Measurements from ENCODE around the gene PPP1R13L. TPM values are rescaled to one million over a fixed set of nuclear protein-coding genes. Genes with fewer than 3 reads are reported as not detected.

PPP1R13L gene, protein sequence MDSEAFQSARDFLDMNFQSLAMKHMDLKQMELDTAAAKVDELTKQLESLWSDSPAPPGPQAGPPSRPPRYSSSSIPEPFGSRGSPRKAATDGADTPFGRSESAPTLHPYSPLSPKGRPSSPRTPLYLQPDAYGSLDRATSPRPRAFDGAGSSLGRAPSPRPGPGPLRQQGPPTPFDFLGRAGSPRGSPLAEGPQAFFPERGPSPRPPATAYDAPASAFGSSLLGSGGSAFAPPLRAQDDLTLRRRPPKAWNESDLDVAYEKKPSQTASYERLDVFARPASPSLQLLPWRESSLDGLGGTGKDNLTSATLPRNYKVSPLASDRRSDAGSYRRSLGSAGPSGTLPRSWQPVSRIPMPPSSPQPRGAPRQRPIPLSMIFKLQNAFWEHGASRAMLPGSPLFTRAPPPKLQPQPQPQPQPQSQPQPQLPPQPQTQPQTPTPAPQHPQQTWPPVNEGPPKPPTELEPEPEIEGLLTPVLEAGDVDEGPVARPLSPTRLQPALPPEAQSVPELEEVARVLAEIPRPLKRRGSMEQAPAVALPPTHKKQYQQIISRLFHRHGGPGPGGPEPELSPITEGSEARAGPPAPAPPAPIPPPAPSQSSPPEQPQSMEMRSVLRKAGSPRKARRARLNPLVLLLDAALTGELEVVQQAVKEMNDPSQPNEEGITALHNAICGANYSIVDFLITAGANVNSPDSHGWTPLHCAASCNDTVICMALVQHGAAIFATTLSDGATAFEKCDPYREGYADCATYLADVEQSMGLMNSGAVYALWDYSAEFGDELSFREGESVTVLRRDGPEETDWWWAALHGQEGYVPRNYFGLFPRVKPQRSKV
- 10 to 100 TPM; 22.8 to 42.7 (median 27.6) TPM for total RNA-seq
- 10 to 100 TPM; 50.5 to 54.4 TPM for polyA plus RNA-seq

DNA sequence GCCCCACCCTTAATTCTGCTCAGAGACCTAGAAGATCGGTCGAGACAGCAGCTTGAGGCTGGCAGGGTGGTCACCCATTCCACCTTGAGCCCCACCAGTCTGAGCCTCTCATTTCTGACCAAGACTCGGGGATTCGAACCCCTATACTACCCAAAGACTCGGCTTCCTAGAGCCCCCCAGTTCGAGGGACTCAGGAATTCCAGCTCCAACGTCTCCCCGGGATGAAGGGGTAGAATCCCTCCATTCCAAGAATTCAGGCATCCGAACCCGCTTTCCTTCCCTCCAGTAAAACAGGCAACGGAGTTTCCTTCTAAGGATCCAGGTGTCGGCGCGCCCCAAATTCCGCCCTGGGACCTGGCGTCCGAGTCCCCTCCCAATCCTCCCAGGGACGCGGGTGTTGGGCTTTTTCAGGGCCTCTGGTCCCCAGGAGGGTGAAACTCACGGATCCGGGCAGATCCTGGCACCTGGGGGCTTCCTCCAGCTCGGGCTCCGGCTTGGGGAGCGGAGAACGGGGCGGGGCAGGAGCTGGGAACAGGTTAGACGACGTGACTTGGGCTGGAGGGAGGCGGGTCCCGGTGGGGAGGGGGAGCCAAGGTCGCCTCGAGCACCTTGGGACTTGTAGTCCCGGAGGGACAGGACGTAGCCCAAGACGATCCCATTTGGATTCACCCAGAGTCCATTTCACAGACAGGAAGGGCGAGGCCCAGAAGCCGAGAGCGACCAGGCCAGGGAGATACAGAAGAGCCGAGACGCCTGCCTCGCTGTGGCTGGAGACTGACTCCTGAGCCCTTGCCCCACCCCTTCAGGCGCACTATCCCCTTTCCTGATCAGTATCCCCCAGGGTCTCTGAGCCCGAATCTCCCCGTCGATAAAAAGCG is at the start of gene PPP1R13L:
TSS of gene PPP1R13L (minus strand) at position 513 of the 878 bp plus-strand sequence. CDS start 6,751 bp downstream, outside the sequence.
- intact Hi-C loops (cut with DNase I): no loop called here
- TF ChIP-seq, protein P1, sequence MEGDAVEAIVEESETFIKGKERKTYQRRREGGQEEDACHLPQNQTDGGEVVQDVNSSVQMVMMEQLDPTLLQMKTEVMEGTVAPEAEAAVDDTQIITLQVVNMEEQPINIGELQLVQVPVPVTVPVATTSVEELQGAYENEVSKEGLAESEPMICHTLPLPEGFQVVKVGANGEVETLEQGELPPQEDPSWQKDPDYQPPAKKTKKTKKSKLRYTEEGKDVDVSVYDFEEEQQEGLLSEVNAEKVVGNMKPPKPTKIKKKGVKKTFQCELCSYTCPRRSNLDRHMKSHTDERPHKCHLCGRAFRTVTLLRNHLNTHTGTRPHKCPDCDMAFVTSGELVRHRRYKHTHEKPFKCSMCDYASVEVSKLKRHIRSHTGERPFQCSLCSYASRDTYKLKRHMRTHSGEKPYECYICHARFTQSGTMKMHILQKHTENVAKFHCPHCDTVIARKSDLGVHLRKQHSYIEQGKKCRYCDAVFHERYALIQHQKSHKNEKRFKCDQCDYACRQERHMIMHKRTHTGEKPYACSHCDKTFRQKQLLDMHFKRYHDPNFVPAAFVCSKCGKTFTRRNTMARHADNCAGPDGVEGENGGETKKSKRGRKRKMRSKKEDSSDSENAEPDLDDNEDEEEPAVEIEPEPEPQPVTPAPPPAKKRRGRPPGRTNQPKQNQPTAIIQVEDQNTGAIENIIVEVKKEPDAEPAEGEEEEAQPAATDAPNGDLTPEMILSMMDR (IDR thresholded peaks at IDR 0.05): no peak
- peak; percentile 78 to 86 (median 80) for ATAC-seq
- H3K36me3 ChIP-seq: no peaks in the 10 kb centered on the region
- peak within 1 kb of the TSS; percentile 52 to 92 (median 73) for H3K4me3 ChIP-seq
- peak within 1 kb of the TSS; percentile 92 to 99 (median 94) for H3K27ac ChIP-seq
- FAIRE-seq: no peak
- DNase-seq: peak; percentile 91 to 98 (median 95)
- 1% methylated on average over 42 to 46 of the region's 46 CpGs for WGBS, 2 donors
- peaks cover 7 to 13% (median 8%) of the 10 kb centered on the region in 3 donors for H3K4me1 ChIP-seq
- no peaks in the 10 kb centered on the region for H3K9me3 ChIP-seq
- no peaks in the 10 kb centered on the region for H3K27me3 ChIP-seq

DNA sequence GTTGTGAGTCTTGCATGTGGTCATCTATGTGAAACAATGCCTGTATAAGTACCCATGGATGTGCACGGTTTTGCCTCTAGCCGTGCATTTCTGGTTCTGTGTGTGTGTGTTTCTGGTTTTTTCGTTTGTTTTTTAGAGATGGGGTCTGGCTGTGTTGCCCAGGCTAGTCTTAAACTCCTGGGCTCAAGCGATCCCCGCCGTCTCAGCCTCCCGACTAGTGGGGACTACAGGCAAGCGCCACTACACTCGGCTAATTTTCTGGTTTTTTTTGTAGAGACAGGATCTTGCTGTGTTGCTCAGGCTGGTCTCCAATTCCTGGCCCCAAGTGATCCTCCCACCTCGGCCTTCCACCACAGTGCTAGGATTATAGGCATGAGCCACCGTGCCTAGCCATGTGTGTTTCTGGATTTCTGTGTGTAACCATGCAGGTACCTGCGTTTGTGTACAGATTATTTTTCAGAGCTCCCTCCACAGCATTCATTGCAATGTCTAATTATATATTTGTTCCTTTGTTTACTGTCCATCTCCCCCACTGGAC is 47.0 kb upstream of the PPP1R13L start:
- intact Hi-C loops (cut with DNase I): no loop called here
- FAIRE-seq: no peak
- Histone ChIP-seq H3K27me3 (no peaks in the 10 kb centered on the region), H3K4me1 (peaks cover 11 to 22% (median 13%) of the 10 kb centered on the region in 3 donors), H3K4me3 (no peak overlapping the region), H3K36me3 (no peaks in the 10 kb centered on the region), H3K9me3 (no peaks in the 10 kb centered on the region), H3K27ac (peak overlapping the region in 3 of 4 donors; percentile 79 to 85 (median 84))
- no peak for DNase-seq
- TF ChIP-seq, protein P1 (IDR thresholded peaks at IDR 0.05): no peak
- 73 to 78% methylated on average over 12 of the region's 12 CpGs for WGBS, 2 donors
- no peak for ATAC-seq

DNA sequence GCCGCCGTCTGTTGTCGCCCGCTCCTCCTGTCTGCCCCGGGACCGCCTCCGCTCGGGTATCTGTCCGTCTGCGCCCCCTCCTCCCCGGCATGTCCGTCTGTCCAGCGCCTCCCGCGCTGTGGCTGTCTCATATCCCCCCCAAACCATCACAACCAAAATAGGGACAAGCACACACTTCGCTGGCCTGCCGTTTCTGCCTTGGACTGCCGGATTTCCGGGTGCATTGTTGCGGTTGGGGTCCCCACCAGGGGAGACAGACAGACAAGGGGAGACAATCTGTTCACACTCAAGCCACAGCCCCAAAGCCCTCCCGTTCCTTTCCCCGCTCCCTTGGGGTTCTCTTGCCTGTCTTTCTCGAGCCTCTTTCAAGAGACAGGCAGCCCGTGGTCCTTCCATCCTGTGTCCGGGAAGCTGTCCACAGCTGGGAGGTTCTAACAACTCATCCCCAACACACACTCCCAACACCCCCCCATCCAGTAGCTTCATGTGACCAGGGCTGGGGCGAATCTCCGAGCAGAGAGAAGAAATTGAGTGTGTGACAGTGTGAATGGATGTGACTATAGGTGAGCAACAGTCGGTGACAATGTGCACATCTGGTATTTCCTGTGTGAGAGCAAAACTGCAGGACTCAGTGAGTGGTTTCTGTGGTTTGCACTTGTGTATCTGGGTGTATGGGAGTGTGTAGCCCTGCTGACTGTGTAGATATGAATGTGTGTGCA is 46.4 kb upstream of the PPP1R13L start:
- peaks cover 10 to 19% (median 12%) of the 10 kb centered on the region in 3 donors for H3K4me1 ChIP-seq
- no peaks in the 10 kb centered on the region for H3K36me3 ChIP-seq
- FAIRE-seq (no peak), ATAC-seq (no peak), DNase-seq (peak in 2 of 6 donors; percentile 43 to 49)
- intact Hi-C loops (cut with DNase I): no loop called here
- peak overlapping the region; percentile 79 to 85 (median 82) for H3K27ac ChIP-seq
- H3K9me3 ChIP-seq: no peaks in the 10 kb centered on the region
- TF ChIP-seq, protein P1 (IDR thresholded peaks at IDR 0.05): no peak
- H3K27me3 ChIP-seq: no peaks in the 10 kb centered on the region
- WGBS, 2 donors: 9% methylated on average over 28 of the region's 28 CpGs
- peak overlapping the region; percentile 23 to 51 (median 42) for H3K4me3 ChIP-seq

DNA sequence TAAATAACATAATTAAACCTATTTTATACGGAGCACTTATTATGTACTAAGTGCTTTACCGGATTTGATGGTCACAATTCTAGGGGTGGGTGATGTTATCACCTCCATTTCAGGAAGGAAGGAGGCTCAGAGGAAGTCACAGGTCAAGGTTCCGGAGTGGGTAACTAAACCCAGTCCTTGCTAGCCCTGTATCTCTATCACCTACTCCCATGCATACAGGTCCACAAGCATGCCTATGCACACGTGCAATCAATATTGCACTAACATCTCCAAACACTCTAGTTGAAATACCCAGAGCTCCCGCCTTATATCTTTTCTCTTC is 45.1 kb upstream of the PPP1R13L start:
- no peaks in the 10 kb centered on the region for H3K36me3 ChIP-seq
- FAIRE-seq (no peak), ATAC-seq (peak; percentile 0 to 12 (median 5)), DNase-seq (no peak)
- WGBS, 2 donors: 26 to 29% methylated on average over 5 of the region's 5 CpGs
- peaks cover 2 to 11% (median 4%) of the 10 kb centered on the region in 3 donors for H3K4me1 ChIP-seq
- H3K9me3 ChIP-seq: no peaks in the 10 kb centered on the region
- peak overlapping the region; percentile 23 to 51 (median 43) for H3K4me3 ChIP-seq
- TF ChIP-seq, protein P1 (IDR thresholded peaks at IDR 0.05): no peak
- no peaks in the 10 kb centered on the region for H3K27me3 ChIP-seq
- H3K27ac ChIP-seq: peak overlapping the region; percentile 69 to 84 (median 79)
- intact Hi-C loops (cut with DNase I): no loop called here
